Right lobe of liver (tissue), 6 donors: Measurements from ENCODE around the gene PAK6. TPM values are rescaled to one million over a fixed set of nuclear protein-coding genes. Genes with fewer than 3 reads are reported as not detected.
A peak's percentile ranks its signal among the peaks of the same experiment; 100 is the strongest.

Source experiments
- ATAC-seq, 4 donors: fragments of 200-7000 bp; cut with Tn5 transposase; one replicate each; pipeline ENCODE4 v1.9.1; 2020; ENCODE audit warnings: mild to moderate bottlenecking in 4 of 4, moderate library complexity in 4 of 4
- DNase-seq, 3 donors: peaks; one replicate each; pipeline ENCODE4 v3.0.0-alpha.2; 2020
- H3K27ac ChIP-seq, 3 donors: fragments of 200-600 bp; one replicate each; pipeline ENCODE4 v1.8.0; 2022
- H3K27me3 ChIP-seq, 2 donors: fragments of 200-600 bp; one replicate each; pipeline ENCODE4 v1.8.0; 2022
- H3K36me3 ChIP-seq, 4 donors: fragments of 200-600 bp; sonication (generic) in 1 of 4; one replicate each; pipeline versions ENCODE4 v1.5.1 to v1.8.0; 2017 to 2022; ENCODE audit warnings: control low read depth in 1 of 4
- H3K4me1 ChIP-seq, 4 donors: fragments of 200-600 bp; sonication (generic) in 1 of 4; one replicate each; pipeline versions ENCODE4 v1.5.1 to v1.8.0; 2017 to 2022; ENCODE audit warnings: control low read depth in 1 of 4
- H3K4me3 ChIP-seq, 3 donors: fragments of 200-600 bp; one replicate each; pipeline ENCODE4 v1.8.0; 2022
- H3K9me3 ChIP-seq, 4 donors: fragments of 200-600 bp; sonication (generic) in 1 of 4; one replicate each; pipeline versions ENCODE4 v1.5.1 to v1.8.0; 2017 to 2022; ENCODE audit warnings: control low read depth in 1 of 4
- POLR2A ChIP-seq: fragments of 450-650 bp; IDR thresholded peaks from one replicate; pipeline ENCODE4 v1.6.1; 2017; ENCODE audit warnings: antibody characterized with exemption, mild to moderate bottlenecking
- WGBS: methylation state at CpG from one replicate; pipeline ENCODE4 v1.1.6; 2018; ENCODE audit warnings: low coverage, low lambda C conversion rate; ENCODE audit not compliant: insufficient coverage; ENCODE audit errors: missing lambda C conversion rate; 5-methylcytosine and 5-hydroxymethylcytosine counted together
- intact Hi-C, 2 donors: fragments of 100-400 bp; cut with DNase I; formaldehyde crosslinking; loops; one replicate each; pipeline versions ENCODE4 v1.11.2 to v1.14.1; 2022
- total RNA-seq, 6 experiments: library from RNA; depleted of rRNA in 2 of 6; stranded (reverse); fragments of >200 nt in 2 of 6; fragmentation: NEBNext Ultra II Directional in 3 of 6; extraction: Animal tissue kit (Norgen Biotek cat#: 25700) in 3 of 6; gene quantifications; one replicate each; pipeline versions ENCODE4 v1.1.0 to v1.2.4, GENCODE V29; 2016 to 2023
- TF ChIP-seq, protein P1 (sequence below), 4 donors: fragments of 200-600 bp in 3 of 4; fragments of 450-650 bp in 1 of 4; IDR thresholded peaks; one replicate each; pipeline versions ENCODE4 v1.5.1 to v1.8.0; 2016 to 2022; ENCODE audit warnings: antibody characterized with exemption in 4 of 4, mild to moderate bottlenecking in 2 of 4
- donor health status: DM: no; HTN: yes; CAD: no.
- donor health status: DM: no; HTN: no; CAD: no.
- donor health status: DM: no; HTN: no; CAD: no.
- donor health status: DM: no; HTN: yes; CAD: no.
- donor health status: DM: no; HTN: yes; CAD: no.

Gene PAK6
- total RNA-seq, 6 experiments from 2014 or later = 0.05 to 0.19 (median 0.10) TPM; not detected in 2

- ATAC-seq (peak; percentile 91 to 95 (median 92)), DNase-seq (peak; percentile 92)
- intact Hi-C loops = no loop called here
- H3K27me3 ChIP-seq = no peaks in the 10 kb centered on the region
- peaks cover 0 to 8% (median 0%) of the 10 kb centered on the region in 4 donors for H3K4me1 ChIP-seq
- TF ChIP-seq POLR2A = peak; percentile 51
- TF ChIP-seq, protein P1, sequence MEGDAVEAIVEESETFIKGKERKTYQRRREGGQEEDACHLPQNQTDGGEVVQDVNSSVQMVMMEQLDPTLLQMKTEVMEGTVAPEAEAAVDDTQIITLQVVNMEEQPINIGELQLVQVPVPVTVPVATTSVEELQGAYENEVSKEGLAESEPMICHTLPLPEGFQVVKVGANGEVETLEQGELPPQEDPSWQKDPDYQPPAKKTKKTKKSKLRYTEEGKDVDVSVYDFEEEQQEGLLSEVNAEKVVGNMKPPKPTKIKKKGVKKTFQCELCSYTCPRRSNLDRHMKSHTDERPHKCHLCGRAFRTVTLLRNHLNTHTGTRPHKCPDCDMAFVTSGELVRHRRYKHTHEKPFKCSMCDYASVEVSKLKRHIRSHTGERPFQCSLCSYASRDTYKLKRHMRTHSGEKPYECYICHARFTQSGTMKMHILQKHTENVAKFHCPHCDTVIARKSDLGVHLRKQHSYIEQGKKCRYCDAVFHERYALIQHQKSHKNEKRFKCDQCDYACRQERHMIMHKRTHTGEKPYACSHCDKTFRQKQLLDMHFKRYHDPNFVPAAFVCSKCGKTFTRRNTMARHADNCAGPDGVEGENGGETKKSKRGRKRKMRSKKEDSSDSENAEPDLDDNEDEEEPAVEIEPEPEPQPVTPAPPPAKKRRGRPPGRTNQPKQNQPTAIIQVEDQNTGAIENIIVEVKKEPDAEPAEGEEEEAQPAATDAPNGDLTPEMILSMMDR (IDR thresholded peaks at IDR 0.05) = peak; percentile 51 to 68 (median 55)
- peak within 1 kb of the TSS; percentile 61 to 69 (median 67) for H3K4me3 ChIP-seq
- WGBS = 0% methylated on average over 22 of the region's 103 CpGs
- H3K9me3 ChIP-seq = no peaks in the 10 kb centered on the region
- H3K27ac ChIP-seq = peak within 1 kb of the TSS; percentile 21 to 75 (median 65)
- H3K36me3 ChIP-seq = no peaks in the 10 kb centered on the region
These were observed 84.5 kb downstream of the PAK6 start, which contains the start of gene INAFM2 for GRCh38 chr15:40323239-40323952. Gene INAFM2, plus strand, starts transcription at chr15:40323692. Its CDS starts 364 bp downstream, at chr15:40324056.

DNA sequence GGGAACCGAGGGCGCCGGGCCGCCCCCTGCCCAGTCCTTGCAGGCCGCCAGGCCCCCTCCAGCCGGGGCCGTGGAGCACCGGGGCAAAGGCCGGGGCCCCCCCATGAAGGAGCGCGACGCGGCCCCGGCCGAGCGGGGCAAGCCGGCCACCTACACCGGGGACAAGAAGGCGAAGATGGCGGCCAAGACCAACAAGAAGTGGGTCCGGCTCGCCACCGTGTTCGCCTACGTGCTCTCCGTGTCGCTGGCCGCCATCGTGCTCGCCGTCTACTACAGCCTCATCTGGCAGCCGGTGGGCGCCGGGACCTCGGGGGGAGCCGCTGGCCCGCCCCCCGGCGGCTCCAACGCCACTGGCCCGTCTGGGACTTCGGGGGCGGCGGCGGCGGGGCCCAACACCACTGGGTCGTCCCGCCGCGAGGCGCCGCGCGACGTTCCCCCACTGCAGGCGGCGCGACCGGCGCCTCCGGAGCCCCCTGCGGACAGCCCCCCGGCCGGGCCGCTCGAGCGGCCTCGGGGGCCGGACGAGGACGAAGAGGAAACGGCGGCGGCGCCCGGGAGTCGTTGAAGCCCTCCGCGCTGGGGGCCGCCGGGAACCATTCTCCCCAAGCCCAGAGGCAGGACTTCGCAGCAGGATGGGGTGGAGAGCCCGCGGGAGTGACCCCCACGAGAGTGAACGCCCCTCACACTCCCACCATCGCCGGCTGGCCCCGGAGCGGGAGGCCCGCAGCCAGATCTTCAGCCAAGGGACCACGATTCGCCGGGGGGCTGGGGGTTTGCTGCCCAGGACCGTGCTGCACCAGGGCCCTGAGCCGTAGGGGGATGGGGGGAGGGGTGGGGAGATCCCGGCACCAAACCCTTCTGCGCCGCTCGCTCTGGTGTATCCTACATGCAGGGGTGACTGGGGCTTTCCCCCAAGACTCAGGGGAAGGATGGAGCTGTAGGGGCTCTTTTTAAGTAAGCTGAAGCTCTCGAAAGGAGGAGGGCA lies 85.4 kb downstream of the PAK6 start:
- Histone ChIP-seq H3K36me3 (no peaks in the 10 kb centered on the region), H3K4me1 (peaks cover 0 to 8% (median 0%) of the 10 kb centered on the region in 4 donors), H3K27me3 (no peaks in the 10 kb centered on the region), H3K4me3 (peak overlapping the region; percentile 61 to 69 (median 67)), H3K9me3 (no peaks in the 10 kb centered on the region), H3K27ac (peak overlapping the region; percentile 21 to 75 (median 65))
- intact Hi-C loops = no loop called here
- DNase-seq (peak in 2 of 3 donors; percentile 60 to 66), ATAC-seq (no peak)
- TF ChIP-seq, protein P1 (IDR thresholded peaks at IDR 0.05) = no peak
- TF ChIP-seq POLR2A = no peak
- WGBS = 14% methylated on average over 7 of the region's 101 CpGs

- Histone ChIP-seq H3K27me3 (no peaks in the 10 kb centered on the region), H3K4me1 (peaks cover 0 to 8% (median 0%) of the 10 kb centered on the region in 4 donors), H3K4me3 (peak overlapping the region in 2 of 3 donors; percentile 67 to 69), H3K9me3 (no peaks in the 10 kb centered on the region), H3K36me3 (no peaks in the 10 kb centered on the region), H3K27ac (peak overlapping the region in 2 of 3 donors; percentile 18 to 75)
- intact Hi-C loops = no loop called here
- 74% methylated on average over 2 of the region's 2 CpGs for WGBS
- DNase-seq = no peak
- TF ChIP-seq POLR2A = no peak
- TF ChIP-seq, protein P1 (IDR thresholded peaks at IDR 0.05) = no peak
- no peak for ATAC-seq
These were observed 86.3 kb downstream of the PAK6 start for GRCh38 chr15:40325188-40325587.

DNA sequence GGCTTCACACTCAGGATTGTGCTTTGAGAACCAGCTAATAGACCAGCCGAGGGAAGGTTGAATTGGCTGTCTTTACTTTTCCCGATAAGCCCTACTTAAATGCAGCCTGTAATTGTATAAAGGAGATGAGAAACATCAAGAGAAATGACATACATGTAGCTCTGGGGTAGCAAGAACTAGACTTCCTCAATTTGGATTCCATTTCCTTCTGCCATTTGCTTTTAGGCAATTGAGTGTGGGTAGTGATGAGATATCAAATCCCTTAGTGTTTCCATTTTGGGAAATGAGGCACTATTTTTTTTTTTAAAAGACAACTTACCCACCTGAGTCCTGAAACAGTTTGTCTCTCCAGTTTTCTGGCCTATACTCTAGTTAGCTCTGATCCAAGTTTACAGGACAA lies 86.8 kb downstream of the PAK6 start:
- H3K9me3 ChIP-seq = no peaks in the 10 kb centered on the region
- H3K27ac ChIP-seq = peak overlapping the region in 1 of 3 donors; percentile 18
- H3K27me3 ChIP-seq = no peaks in the 10 kb centered on the region
- TF ChIP-seq, protein P1 (IDR thresholded peaks at IDR 0.05) = no peak
- TF ChIP-seq POLR2A = no peak
- no peaks in the 10 kb centered on the region for H3K36me3 ChIP-seq
- intact Hi-C loops = no loop called here
- 71% methylated on average over 2 of the region's 2 CpGs for WGBS
- ATAC-seq = no peak
- DNase-seq = no peak
- no peak overlapping the region for H3K4me3 ChIP-seq
- peaks cover 0 to 8% (median 0%) of the 10 kb centered on the region in 4 donors for H3K4me1 ChIP-seq

Other genes with a start within 250 kb of the PAK6 start
- gene SRP14, start 199.9 kb upstream of the PAK6 start, total RNA-seq = 100 to 1,000 TPM in 2 of 6 experiments, 10 to 100 TPM in 4; 57.9 to 277 (median 81.0) TPM
- gene BMF, start 130.2 kb upstream of the PAK6 start, total RNA-seq = 1 to 10 TPM; 1.7 to 7.3 (median 3.4) TPM
- gene BUB1B, start 78.0 kb upstream of the PAK6 start, total RNA-seq = 1 to 10 TPM in 3 of 6 experiments, under 1 TPM in 2, not detected in 1; 0.39 to 1.7 (median 1.2) TPM
- gene ANKRD63, start 44.0 kb downstream of the PAK6 start, total RNA-seq = under 1 TPM in 1 of 6 experiments, not detected in 5; 0.24 TPM
- 10 to 100 TPM in 2 of 6 experiments, 1 to 10 TPM in 4; 5.0 to 18.0 (median 7.2) TPM for gene PLCB2, start 68.9 kb downstream of the PAK6 start, total RNA-seq
- 1 to 10 TPM; 4.6 to 8.7 (median 5.8) TPM for gene INAFM2, start 84.6 kb downstream of the PAK6 start, total RNA-seq
- gene CCDC9B, start 101.9 kb downstream of the PAK6 start, total RNA-seq = 10 to 100 TPM in 1 of 6 experiments, 1 to 10 TPM in 5; 4.2 to 11.9 (median 4.7) TPM
- gene PHGR1, start 112.0 kb downstream of the PAK6 start, total RNA-seq = not detected
- gene DISP2, start 119.2 kb downstream of the PAK6 start, total RNA-seq = under 1 TPM; 0.06 to 0.71 (median 0.16) TPM
- 10 to 100 TPM in 4 of 6 experiments, 1 to 10 TPM in 2; 5.4 to 17.2 (median 11.2) TPM for gene KNSTRN, start 143.7 kb downstream of the PAK6 start, total RNA-seq
- 100 to 1,000 TPM in 3 of 6 experiments, 10 to 100 TPM in 3; 89.7 to 231 (median 122) TPM for gene IVD, start 166.7 kb downstream of the PAK6 start, total RNA-seq
- 10 to 100 TPM in 1 of 6 experiments, 1 to 10 TPM in 5; 6.5 to 10.5 (median 9.0) TPM for gene BAHD1, start 201.9 kb downstream of the PAK6 start, total RNA-seq
- gene CHST14, start 231.9 kb downstream of the PAK6 start, total RNA-seq = 1 to 10 TPM; 2.9 to 5.7 (median 4.8) TPM